ENCODE measurements around the gene ZNF575. TPM values are rescaled to one million over a fixed set of nuclear protein-coding genes. Genes with fewer than 3 reads are reported as not detected.
A peak's percentile ranks its signal among the peaks of the same experiment; 100 is the strongest.

Gene ZNF575, protein sequence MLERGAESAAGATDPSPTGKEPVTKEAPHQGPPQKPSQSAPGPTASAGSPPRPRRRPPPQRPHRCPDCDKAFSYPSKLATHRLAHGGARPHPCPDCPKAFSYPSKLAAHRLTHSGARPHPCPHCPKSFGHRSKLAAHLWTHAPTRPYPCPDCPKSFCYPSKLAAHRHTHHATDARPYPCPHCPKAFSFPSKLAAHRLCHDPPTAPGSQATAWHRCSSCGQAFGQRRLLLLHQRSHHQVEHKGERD
- total RNA-seq (0.38 TPM), polyA plus RNA-seq (2.5 TPM)
- long read RNA-seq, donor 1: 0 reads
- long read RNA-seq, donor 2, partial matches to known transcripts: 237 of 351 reads
- long read RNA-seq, donor 2, other reads (novel, unspliced or antisense): 113 of 351 reads
- long read RNA-seq, donor 3, partial matches to known transcripts: 0 of 2 reads
- long read RNA-seq, donor 3, other reads (novel, unspliced or antisense): 0 of 2 reads
- long read RNA-seq, donor 4, partial matches to known transcripts: 0 of 3 reads
- long read RNA-seq, donor 4, other reads (novel, unspliced or antisense): 0 of 3 reads
- long read RNA-seq, donor 5, partial matches to known transcripts: 0 of 6 reads
- long read RNA-seq, donor 5, other reads (novel, unspliced or antisense): 0 of 6 reads
- long read RNA-seq, donor 6, partial matches to known transcripts: 0 of 3 reads
- long read RNA-seq, donor 6, other reads (novel, unspliced or antisense): 0 of 3 reads
- long read RNA-seq, donor 7, partial matches to known transcripts: 0 of 2 reads
- long read RNA-seq, donor 7, other reads (novel, unspliced or antisense): 0 of 2 reads
- long read RNA-seq, donor 8, partial matches to known transcripts: 0 of 1 reads
- long read RNA-seq, donor 8, other reads (novel, unspliced or antisense): 0 of 1 reads
- long read RNA-seq, donor 9: 0 reads
- long read RNA-seq, donor 10, partial matches to known transcripts: 0 of 1 reads
- long read RNA-seq, donor 10, other reads (novel, unspliced or antisense): 0 of 1 reads

GRCh38 chr19:43532962-43533545, at the start of gene ZNF575:
TSS of gene ZNF575 (plus strand) at chr19:43533188. CDS start at chr19:43534423, 1,235 bp downstream.
- under 1% methylated on average over 47 of the region's 47 CpGs for WGBS
- H3K9me3 ChIP-seq (ENCODE audit: control insufficient read depth in 2 of 2, insufficient read depth in 1 of 2, low read length in 1 of 2): no peaks in the 10 kb centered on the region
- H3K27me3 ChIP-seq (ENCODE audit: control insufficient read depth in 2 of 2, insufficient read depth in 1 of 2, low read length in 1 of 2): no peaks in the 10 kb centered on the region
- peak; percentile 77 to 93 (median 83) for DNase-seq (ENCODE audit: low read depth in 6 of 9, low spot score in 9 of 9)
- peaks cover 9 to 19% of the 10 kb centered on the region in 2 donors for H3K36me3 ChIP-seq (ENCODE audit: control insufficient read depth in 2 of 2, insufficient read depth in 2 of 2, low read length in 1 of 2)
- H3K27ac ChIP-seq (ENCODE audit: low read depth in 1 of 2, low read length in 1 of 2): peak within 1 kb of the TSS; percentile 92 to 93
- peaks cover 2 to 23% of the 10 kb centered on the region in 2 donors for H3K4me1 ChIP-seq (ENCODE audit: control insufficient read depth in 2 of 2, insufficient read depth in 2 of 2, low read length in 2 of 2)
- H3K4me3 ChIP-seq (ENCODE audit: low read length in 2 of 2): peak within 1 kb of the TSS; percentile 63 to 75

GRCh38 chr19:43483281-43483680, 49.7 kb upstream of the ZNF575 start:
- DNase-seq (ENCODE audit: low read depth in 6 of 9, low spot score in 9 of 9): no peak
- Histone ChIP-seq H3K36me3 (ENCODE audit: control insufficient read depth in 2 of 2, insufficient read depth in 2 of 2, low read length in 1 of 2) (peaks cover 0 to 4% of the 10 kb centered on the region in 2 donors), H3K4me1 (ENCODE audit: control insufficient read depth in 2 of 2, insufficient read depth in 2 of 2, low read length in 2 of 2) (no peaks in the 10 kb centered on the region), H3K9me3 (ENCODE audit: control insufficient read depth in 2 of 2, insufficient read depth in 1 of 2, low read length in 1 of 2) (no peaks in the 10 kb centered on the region), H3K27me3 (ENCODE audit: control insufficient read depth in 2 of 2, insufficient read depth in 1 of 2, low read length in 1 of 2) (no peaks in the 10 kb centered on the region), H3K27ac (ENCODE audit: low read depth in 1 of 2, low read length in 1 of 2) (no peak overlapping the region), H3K4me3 (ENCODE audit: low read length in 2 of 2) (no peak overlapping the region)
- WGBS: 96% methylated on average over 6 of the region's 6 CpGs

GRCh38 chr19:43485951-43486350, 47.0 kb upstream of the ZNF575 start:
- Histone ChIP-seq H3K27ac (ENCODE audit: low read depth in 1 of 2, low read length in 1 of 2) (no peak overlapping the region), H3K4me3 (ENCODE audit: low read length in 2 of 2) (no peak overlapping the region), H3K27me3 (ENCODE audit: control insufficient read depth in 2 of 2, insufficient read depth in 1 of 2, low read length in 1 of 2) (no peaks in the 10 kb centered on the region), H3K36me3 (ENCODE audit: control insufficient read depth in 2 of 2, insufficient read depth in 2 of 2, low read length in 1 of 2) (peaks cover 3 to 7% of the 10 kb centered on the region in 2 donors), H3K4me1 (ENCODE audit: control insufficient read depth in 2 of 2, insufficient read depth in 2 of 2, low read length in 2 of 2) (no peaks in the 10 kb centered on the region), H3K9me3 (ENCODE audit: control insufficient read depth in 2 of 2, insufficient read depth in 1 of 2, low read length in 1 of 2) (no peaks in the 10 kb centered on the region)
- no peak for DNase-seq (ENCODE audit: low read depth in 6 of 9, low spot score in 9 of 9)
- 95% methylated on average over 6 of the region's 6 CpGs for WGBS

DNA sequence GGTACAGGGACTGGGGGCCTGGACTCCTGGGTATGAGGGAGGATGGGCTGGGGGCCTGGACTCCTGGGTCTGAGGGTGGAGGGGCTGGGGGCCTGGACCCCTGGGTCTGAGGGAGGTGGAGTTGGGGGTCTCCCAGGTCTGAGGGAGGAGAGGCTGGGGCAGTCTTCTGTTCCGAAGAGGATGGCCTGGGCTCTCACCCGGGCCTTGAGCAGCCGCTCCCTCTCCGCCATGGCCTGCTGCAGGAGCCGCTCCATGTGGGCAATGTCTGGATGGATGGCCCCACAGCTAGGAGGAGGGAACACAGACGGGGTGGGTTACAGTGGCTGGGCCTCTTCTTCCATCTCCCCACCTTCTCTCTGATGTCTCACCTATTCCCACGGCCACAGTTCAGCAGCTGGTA, 46.6 kb upstream of the ZNF575 start:
- no peaks in the 10 kb centered on the region for H3K27me3 ChIP-seq (ENCODE audit: control insufficient read depth in 2 of 2, insufficient read depth in 1 of 2, low read length in 1 of 2)
- DNase-seq (ENCODE audit: low read depth in 6 of 9, low spot score in 9 of 9): no peak
- H3K4me1 ChIP-seq (ENCODE audit: control insufficient read depth in 2 of 2, insufficient read depth in 2 of 2, low read length in 2 of 2): no peaks in the 10 kb centered on the region
- WGBS: 97% methylated on average over 7 of the region's 7 CpGs
- peaks cover 3 to 6% of the 10 kb centered on the region in 2 donors for H3K36me3 ChIP-seq (ENCODE audit: control insufficient read depth in 2 of 2, insufficient read depth in 2 of 2, low read length in 1 of 2)
- no peaks in the 10 kb centered on the region for H3K9me3 ChIP-seq (ENCODE audit: control insufficient read depth in 2 of 2, insufficient read depth in 1 of 2, low read length in 1 of 2)
- H3K27ac ChIP-seq (ENCODE audit: low read depth in 1 of 2, low read length in 1 of 2): no peak overlapping the region
- H3K4me3 ChIP-seq (ENCODE audit: low read length in 2 of 2): no peak overlapping the region

GRCh38 chr19:43488179-43488578, 44.8 kb upstream of the ZNF575 start:
- peaks cover 4 to 9% of the 10 kb centered on the region in 2 donors for H3K36me3 ChIP-seq (ENCODE audit: control insufficient read depth in 2 of 2, insufficient read depth in 2 of 2, low read length in 1 of 2)
- WGBS: 97% methylated on average over 8 of the region's 8 CpGs
- no peak for DNase-seq (ENCODE audit: low read depth in 6 of 9, low spot score in 9 of 9)

DNA sequence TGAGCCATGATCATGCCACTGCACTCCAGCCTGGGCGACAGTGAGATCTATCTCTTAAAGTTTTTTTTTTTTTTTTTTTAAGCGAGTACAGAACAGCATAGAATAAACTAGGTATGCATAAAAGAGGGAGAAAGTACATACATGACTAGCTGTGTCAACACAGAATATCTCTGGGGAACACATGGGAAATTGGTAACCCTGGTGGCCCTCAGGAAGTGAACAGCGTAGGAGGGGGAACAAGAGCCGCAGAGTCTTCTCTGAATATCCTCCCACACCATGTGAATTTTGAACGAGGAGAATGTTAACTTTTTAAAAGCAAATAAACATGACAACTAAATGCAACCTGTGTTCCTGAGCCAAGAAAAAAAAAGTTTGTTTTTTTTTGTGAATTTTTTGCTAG, 43.7 kb upstream of the ZNF575 start:
- Histone ChIP-seq H3K4me1 (ENCODE audit: control insufficient read depth in 2 of 2, insufficient read depth in 2 of 2, low read length in 2 of 2) (no peaks in the 10 kb centered on the region), H3K27me3 (ENCODE audit: control insufficient read depth in 2 of 2, insufficient read depth in 1 of 2, low read length in 1 of 2) (no peaks in the 10 kb centered on the region), H3K27ac (ENCODE audit: low read depth in 1 of 2, low read length in 1 of 2) (no peak overlapping the region), H3K9me3 (ENCODE audit: control insufficient read depth in 2 of 2, insufficient read depth in 1 of 2, low read length in 1 of 2) (no peaks in the 10 kb centered on the region), H3K36me3 (ENCODE audit: control insufficient read depth in 2 of 2, insufficient read depth in 2 of 2, low read length in 1 of 2) (peaks cover 6 to 9% of the 10 kb centered on the region in 2 donors), H3K4me3 (ENCODE audit: low read length in 2 of 2) (no peak overlapping the region)
- DNase-seq (ENCODE audit: low read depth in 6 of 9, low spot score in 9 of 9): no peak
- WGBS: 79% methylated on average over 5 of the region's 5 CpGs

More at GRCh38 chr19:43488179-43488578, 44.8 kb upstream of the ZNF575 start:
- no peaks in the 10 kb centered on the region for H3K4me1 ChIP-seq (ENCODE audit: control insufficient read depth in 2 of 2, insufficient read depth in 2 of 2, low read length in 2 of 2)
- no peak overlapping the region for H3K27ac ChIP-seq (ENCODE audit: low read depth in 1 of 2, low read length in 1 of 2)
- no peaks in the 10 kb centered on the region for H3K27me3 ChIP-seq (ENCODE audit: control insufficient read depth in 2 of 2, insufficient read depth in 1 of 2, low read length in 1 of 2)
- H3K9me3 ChIP-seq (ENCODE audit: control insufficient read depth in 2 of 2, insufficient read depth in 1 of 2, low read length in 1 of 2): no peaks in the 10 kb centered on the region
- no peak overlapping the region for H3K4me3 ChIP-seq (ENCODE audit: low read length in 2 of 2)

- Histone ChIP-seq H3K4me3 (ENCODE audit: low read length in 2 of 2) (no peak overlapping the region), H3K9me3 (ENCODE audit: control insufficient read depth in 2 of 2, insufficient read depth in 1 of 2, low read length in 1 of 2) (no peaks in the 10 kb centered on the region), H3K36me3 (ENCODE audit: control insufficient read depth in 2 of 2, insufficient read depth in 2 of 2, low read length in 1 of 2) (peaks cover 6 to 10% of the 10 kb centered on the region in 2 donors), H3K27ac (ENCODE audit: low read depth in 1 of 2, low read length in 1 of 2) (no peak overlapping the region), H3K27me3 (ENCODE audit: control insufficient read depth in 2 of 2, insufficient read depth in 1 of 2, low read length in 1 of 2) (no peaks in the 10 kb centered on the region), H3K4me1 (ENCODE audit: control insufficient read depth in 2 of 2, insufficient read depth in 2 of 2, low read length in 2 of 2) (no peaks in the 10 kb centered on the region)
- 98% methylated on average over 7 of the region's 7 CpGs for WGBS
- DNase-seq (ENCODE audit: low read depth in 6 of 9, low spot score in 9 of 9): no peak
Measured at GRCh38 chr19:43489979-43490599, 42.9 kb upstream of the ZNF575 start.

GRCh38 chr19:43490759-43491158, 42.2 kb upstream of the ZNF575 start:
- no peak for DNase-seq (ENCODE audit: low read depth in 6 of 9, low spot score in 9 of 9)
- Histone ChIP-seq H3K4me1 (ENCODE audit: control insufficient read depth in 2 of 2, insufficient read depth in 2 of 2, low read length in 2 of 2) (no peaks in the 10 kb centered on the region), H3K36me3 (ENCODE audit: control insufficient read depth in 2 of 2, insufficient read depth in 2 of 2, low read length in 1 of 2) (peaks cover 6 to 17% of the 10 kb centered on the region in 2 donors), H3K9me3 (ENCODE audit: control insufficient read depth in 2 of 2, insufficient read depth in 1 of 2, low read length in 1 of 2) (no peaks in the 10 kb centered on the region), H3K27ac (ENCODE audit: low read depth in 1 of 2, low read length in 1 of 2) (no peak overlapping the region), H3K27me3 (ENCODE audit: control insufficient read depth in 2 of 2, insufficient read depth in 1 of 2, low read length in 1 of 2) (no peaks in the 10 kb centered on the region), H3K4me3 (ENCODE audit: low read length in 2 of 2) (no peak overlapping the region)
- 97% methylated on average over 5 of the region's 5 CpGs for WGBS

Measured in thymus (tissue), 14 donors.